ENCODE results near the gene TMEM213.

Gene TMEM213, protein sequence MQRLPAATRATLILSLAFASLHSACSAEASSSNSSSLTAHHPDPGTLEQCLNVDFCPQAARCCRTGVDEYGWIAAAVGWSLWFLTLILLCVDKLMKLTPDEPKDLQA

DNA sequence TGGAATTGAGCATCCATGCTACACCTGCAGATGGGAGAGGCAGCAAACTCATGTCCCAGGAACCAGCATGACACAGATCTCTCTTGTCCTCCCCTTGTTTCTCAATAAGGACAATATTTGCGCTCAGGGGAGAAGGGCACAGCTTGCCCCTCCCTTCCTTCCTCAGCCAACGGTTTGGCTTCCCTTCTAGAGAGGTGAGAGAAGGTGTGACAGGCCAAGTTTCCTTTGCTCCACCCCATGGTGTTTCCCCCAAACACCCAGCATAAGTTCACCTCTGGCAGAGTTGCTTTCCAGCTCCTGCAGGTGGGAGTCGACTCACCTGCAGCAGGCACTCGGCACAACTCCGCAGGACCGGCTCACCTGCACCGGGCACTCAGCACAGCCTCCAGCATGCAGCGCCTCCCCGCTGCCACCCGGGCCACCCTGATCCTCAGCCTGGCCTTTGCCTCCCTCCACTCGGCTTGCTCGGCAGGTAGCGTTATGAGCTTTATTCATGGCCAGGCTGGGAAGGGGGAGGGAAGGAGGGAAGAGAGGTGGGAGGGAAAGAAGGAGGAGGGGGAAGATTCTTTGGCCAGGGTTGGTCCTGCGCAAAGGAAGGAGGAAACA, at the start of gene TMEM213, which contains the start of gene ATP6V0A4:
Gene TMEM213, plus strand, starts transcription at position 280 of the 606 bp plus-strand sequence. Its CDS starts 111 bp downstream, at position 391.
Gene ATP6V0A4, minus strand, starts transcription at position 482 of the 606 bp plus-strand sequence. CDS start 26,949 bp downstream, outside the sequence.
- no peak for DNase-seq (ENCODE audit: low read depth)

DNA sequence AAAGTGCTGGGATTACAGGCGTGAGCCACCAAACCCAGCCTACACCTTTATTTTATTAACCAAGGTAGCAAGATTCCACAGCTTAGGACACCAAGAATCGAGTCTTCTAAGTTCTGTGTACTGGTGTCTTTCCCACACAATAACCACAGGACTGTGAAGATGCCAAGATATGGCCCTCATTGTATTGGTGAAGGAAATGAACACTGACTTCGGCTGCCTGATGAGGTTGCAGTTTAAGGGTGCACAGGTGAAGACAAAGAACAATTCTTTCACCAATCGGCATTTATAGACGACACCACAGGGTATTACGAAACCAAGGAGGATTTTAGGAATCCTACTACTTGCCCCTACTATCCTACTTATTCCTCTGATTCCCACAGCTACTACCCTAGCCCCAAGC, 49.1 kb upstream of the TMEM213 start:
- DNase-seq (ENCODE audit: low read depth) = no peak

DNA sequence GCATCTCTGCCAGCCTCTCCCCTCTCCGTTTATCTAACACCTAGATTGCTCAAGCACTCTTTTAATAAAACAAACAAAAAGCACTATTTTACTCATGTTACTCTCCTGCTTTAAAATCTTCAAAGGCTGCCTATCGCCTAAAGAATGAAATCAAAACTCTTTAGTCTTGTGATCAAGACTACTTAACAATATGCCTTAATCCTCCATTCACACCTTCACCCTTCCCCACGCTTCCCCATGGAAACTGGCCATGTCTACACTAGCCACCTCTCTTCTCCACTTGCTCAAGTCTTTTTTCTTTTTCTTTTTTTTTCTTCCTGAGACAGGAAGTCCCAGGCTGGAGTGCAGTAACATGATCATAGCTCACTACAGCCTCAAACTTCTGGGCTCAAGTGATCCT, 47.8 kb upstream of the TMEM213 start:
- no peak for DNase-seq (ENCODE audit: low read depth)

DNA sequence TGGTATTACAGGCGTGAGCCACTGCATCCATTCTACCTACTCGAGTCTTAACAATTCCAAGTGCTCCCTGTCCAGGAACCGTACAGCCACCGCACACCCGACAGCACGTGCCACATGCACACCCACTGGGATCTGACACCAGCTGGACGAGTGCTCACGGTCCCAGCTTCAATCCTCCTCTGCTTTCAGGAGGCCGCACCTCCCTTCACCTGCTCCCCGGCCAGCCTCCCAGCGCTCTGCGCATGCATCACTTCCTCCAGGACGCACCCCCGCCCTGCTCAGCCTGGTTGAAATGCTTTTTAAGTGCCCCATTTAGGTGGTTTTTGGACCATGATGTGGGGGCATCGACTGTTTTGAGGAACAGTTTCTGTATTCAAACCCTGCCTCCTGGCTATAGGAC, 47.3 kb upstream of the TMEM213 start:
- no peak for DNase-seq (ENCODE audit: low read depth)

DNA sequence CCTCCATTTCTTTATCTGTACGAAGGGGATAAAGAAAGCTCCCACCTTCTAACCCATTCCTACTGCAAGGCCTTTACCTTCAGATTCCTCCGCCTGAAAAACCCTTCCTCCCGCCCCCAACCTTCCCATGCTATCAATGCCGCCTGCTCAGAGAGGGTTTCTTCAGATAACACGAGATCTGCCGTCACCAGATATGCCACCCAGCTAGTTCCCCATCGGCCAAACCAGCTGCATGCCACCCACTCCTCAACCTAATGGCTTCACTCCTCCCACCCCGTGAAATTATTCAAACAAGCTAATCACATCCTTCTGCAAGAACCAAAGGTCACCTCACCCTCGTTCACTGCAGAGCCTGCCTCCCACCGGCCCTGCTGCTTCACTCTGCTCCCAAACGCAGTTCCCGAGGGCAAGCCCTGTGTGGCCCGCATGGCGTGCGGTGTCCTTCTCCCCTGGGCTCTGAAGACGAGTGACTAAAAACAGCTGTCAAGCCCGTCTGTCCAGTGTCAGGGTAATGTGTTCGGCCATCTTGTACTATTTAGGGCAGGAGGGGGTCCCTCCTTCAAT, 46.8 kb upstream of the TMEM213 start:
- DNase-seq (ENCODE audit: low read depth) = no peak

DNA sequence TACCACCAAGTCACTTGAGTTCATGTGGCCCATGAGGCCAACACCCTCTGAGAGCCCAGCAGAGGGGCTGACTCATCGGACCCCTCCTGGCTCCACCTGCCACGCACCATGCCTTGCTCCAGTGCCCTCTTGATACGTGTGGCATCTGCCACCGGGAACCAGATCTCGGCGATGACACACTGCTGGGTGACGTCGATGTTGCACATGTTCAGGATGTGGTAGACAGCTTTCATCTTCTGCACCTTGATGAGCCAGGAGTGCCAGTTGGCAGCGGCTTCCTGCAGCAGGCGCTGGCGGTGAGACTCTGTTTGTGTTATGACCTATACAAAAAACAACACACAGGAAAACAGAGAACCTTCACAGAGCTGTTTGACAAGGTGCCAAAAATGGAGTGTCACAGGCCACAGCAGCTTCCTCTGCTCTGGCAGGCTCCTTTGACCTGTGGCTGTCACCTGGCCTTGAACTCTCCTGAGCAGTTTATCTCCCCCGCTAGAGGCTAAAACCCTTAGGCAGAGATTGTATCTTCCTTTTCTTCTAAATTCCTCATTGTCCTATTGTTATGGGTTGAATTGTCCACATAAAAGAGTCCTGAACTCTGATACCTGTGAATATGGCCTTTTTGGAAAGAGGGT, 45.2 kb upstream of the TMEM213 start:
- DNase-seq (ENCODE audit: low read depth) = peak; percentile 88

DNA sequence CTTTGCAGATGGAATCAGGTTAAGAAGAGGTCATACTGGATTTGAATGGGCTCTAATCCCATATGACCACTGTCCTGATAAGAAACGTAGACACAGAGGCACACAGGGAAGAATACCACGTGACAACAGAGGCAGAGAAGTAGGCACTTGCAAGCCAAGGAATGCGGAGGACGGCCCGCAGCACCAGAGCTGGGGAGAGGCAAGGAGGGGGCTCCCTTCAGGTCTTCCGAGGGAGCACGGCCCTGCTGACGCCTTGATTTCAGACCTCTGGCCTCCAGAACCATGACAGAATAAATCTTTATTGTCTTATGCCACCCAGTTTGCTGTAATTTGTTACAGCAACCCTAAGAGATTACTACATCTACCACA, 44.7 kb upstream of the TMEM213 start:
- DNase-seq (ENCODE audit: low read depth) = no peak

DNA sequence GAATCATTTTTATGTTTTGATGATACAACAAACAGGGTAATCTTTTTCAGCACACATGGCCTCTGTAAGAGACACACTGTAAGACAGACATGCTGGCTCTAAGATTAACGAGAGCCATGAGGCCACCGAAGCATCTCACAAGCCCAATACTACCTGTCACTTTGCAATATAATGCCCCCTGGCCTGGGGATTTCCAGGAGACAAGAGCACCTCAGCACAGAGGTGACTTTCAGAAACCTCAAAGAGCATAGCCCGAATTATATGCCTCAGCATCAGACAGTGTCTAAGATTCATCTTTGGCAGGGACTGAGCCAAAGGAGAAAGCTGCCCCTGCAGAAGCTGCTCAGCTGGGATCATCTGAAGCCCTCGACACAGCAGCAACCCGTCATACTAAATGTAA, 44.2 kb upstream of the TMEM213 start:
- no peak for DNase-seq (ENCODE audit: low read depth)

DNA sequence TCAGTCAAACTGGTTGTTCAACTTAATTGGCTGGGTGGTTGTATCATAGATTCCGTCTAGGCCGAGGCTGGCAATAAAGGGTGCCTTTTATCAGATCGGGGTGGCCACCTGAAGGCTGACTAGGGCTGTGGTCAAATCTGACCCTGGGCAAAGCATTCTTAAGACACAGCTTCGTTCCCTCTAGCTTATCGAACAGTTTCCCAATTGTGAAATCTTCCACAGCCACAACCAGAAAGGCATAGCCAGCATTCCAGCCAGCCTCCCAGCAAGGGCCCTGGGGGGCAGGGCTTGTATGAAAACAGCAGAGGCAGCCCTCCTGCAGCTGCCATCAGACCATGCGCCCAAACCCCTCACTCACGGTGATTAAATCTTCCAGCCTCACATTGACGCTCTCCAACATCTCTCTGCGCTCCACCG, 42.5 kb upstream of the TMEM213 start:
- no peak for DNase-seq (ENCODE audit: low read depth)

DNA sequence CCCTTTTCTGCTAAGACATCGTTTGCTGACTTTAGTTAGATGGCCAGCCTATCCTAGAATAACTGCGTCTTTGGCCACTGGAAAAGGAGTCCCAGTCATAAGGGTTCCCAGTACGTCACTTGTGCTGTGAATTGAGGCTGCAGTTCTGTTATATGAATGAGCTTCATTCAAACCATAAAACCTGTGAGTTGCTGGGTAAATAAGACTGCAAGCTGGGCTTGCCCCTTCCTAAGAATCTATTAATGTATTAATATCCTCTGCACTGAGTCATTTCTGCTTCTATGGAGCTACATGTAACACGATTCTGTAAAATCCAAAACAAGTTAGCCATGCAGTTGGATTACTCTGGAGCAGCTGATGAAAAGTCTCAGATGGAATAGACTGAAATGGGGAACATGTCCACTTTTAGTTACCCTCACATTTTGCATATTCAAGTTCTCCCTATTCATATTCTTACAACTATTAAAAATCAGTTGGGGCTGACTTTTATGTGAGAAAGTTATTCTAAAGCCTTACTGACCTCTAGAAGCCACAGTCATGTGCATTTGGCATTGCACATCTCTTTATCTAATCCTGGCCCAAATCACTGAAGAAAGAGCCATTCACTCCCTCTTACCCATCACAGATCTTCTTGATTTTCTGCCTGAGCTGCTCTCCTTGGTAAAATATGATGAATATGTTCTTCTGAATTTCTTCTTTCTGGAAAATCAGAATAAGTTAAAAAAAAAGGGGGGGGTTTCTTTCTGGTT, 41.8 kb upstream of the TMEM213 start:
- DNase-seq (ENCODE audit: low read depth) = no peak

DNA sequence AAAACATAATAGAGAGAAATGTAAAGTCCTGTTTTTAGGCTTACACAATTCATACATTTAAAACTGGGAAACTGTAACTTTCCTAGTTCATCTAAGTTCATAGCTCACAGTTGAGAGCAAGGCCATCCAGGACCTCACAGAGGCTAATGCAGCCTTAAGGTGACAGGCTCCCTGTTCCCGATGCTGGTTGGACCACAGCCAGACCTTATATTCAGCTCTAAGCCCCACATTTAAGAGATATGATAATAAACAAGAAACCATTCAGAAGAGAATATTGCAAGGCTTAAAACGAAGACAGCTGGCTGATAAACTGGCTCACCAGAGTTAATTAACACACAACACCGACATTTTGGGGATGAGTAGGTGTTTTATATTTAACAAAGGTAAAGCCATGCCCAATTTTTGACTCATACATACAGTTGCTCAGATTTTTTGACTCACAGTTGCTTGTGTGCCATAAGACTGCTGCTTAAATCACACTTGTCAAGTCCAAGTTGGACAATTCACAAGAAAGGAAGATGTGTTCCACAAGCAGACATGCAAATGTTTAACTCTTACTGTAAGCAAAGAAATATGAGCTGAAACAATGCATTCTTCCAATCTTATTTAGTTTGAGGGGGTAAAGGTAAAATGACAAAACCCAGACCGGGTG, 41.1 kb upstream of the TMEM213 start:
- DNase-seq (ENCODE audit: low read depth) = no peak

DNA sequence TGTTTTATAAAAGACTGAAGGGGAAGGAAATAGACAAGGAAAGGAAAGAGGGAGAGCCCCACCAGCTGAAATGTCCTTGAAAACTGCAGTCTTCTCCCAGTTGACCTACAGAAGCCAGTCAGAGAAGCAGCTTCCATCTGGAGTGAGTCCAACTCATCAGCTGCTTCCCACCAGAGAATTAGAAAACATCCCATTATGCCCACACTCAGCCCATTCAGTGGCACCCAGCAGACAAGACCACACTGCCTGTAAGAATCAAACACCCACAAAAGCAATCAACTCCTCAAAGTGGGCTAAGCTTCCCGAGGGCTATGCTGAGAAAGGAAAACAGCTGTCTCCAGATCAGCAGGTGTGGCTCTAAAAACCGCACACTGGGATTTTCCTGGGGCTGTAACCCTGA, 29.6 kb upstream of the TMEM213 start:
- no peak for DNase-seq (ENCODE audit: low read depth)

DNA sequence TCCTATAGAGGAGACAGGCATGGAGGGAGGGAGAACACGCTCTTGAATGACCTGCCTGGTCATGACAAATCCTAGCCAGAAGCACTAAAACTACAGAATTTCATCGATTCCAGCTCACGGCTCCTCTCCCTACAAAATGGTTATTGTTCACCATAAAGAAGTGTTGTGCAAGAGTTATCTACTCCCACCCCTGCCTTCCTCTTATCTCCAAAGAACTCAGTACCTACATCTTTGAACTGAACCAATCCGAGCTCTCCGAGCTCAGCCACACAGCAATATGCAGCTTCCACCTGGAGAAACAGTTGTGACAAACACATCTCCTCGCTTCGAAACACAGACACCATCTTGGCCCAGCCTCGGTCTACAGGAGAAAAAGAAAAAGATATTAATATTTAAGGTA, 26.9 kb upstream of the TMEM213 start:
- no peak for DNase-seq (ENCODE audit: low read depth)

DNA sequence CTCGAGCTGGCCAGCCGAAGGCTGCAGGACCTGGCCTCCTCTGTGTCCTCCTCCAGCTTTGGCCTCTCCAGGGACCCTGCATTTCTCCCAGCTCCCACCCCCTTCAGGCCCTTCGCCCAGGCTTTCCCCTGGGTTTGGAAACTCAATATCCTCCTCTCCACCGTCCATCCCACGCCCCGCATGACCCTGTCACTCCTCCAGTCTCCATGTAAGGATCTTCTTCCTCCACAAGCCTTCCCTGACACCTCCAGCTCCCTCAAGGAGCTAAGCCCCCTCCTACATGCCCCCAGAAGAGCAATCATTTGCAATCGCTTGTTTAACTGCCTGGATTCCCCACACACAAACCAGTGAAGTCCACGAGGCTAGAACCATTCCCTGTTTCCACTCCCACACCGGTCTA, 24.6 kb upstream of the TMEM213 start:
- DNase-seq (ENCODE audit: low read depth) = no peak

DNA sequence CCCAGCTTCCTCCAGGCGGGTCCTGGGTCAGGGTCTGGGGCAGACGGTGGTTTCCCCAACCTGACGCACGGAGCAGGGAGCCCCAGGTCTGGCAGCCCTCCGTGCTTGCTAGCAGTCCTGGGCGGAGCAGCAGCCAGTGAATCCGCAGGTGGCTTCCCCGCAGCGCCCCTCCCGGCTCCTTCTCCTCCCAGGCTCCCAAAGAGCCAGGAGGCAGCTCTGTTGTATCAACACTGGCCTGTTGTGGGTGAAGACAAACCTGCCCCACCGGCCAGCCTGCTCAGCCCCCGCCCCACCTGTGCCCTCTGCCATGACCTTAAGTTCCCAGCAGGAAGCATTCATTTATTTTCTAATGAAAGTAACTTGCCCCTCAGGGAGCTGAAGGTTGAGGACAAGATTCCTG, 24.0 kb upstream of the TMEM213 start:
- DNase-seq (ENCODE audit: low read depth) = no peak

DNA sequence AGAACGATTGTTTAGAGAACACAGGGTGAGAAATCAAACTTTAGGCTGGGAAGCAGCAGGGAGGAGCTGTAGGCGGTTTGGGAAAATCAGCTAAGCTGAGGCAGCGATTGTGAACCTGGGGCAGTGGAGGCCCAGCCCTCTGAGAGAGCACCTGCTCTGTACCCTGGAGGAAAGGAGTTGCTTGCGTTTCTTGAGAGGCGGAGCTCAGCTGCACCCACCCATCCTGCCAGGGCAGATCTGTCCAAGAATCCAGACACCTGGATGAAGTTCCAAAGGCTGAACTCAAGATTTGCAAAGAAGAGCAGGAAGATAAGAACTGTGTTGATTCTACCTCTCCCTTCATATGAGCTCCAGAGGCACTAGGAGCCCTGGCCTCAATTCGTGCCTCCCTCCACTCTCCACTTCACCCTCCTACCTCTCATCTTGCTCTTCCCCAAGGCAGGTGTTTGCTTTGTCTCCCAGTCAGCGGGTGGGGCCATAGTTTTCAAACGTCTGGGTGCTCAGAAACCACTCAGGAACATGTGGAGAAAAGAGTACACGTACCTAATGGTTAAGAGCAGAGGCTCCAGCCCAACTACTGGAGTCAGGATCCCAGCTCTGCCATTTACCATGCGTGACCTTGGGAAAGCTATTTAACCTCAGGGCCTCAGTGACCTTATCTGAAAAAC, 21.5 kb upstream of the TMEM213 start:
- DNase-seq (ENCODE audit: low read depth) = no peak

DNA sequence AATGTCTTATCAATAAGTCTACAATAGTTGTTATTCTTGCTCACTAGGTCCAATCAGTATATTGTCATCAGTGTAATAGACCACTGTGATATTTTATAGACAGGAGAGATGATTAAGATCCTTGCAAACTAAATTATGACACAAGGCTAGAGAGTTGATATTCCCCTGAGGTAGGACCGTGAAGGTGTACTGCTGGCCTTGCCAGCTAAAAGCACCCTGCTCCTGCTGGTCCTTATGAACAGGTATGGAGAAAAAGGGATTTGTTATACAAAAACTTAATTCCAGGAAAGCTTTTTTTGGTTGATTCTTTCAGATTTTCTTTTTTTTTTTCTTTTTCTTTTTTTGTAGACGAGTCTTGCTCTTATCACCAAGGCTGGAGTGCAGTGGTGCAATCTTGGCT, 16.8 kb upstream of the TMEM213 start:
- no peak for DNase-seq (ENCODE audit: low read depth)

DNA sequence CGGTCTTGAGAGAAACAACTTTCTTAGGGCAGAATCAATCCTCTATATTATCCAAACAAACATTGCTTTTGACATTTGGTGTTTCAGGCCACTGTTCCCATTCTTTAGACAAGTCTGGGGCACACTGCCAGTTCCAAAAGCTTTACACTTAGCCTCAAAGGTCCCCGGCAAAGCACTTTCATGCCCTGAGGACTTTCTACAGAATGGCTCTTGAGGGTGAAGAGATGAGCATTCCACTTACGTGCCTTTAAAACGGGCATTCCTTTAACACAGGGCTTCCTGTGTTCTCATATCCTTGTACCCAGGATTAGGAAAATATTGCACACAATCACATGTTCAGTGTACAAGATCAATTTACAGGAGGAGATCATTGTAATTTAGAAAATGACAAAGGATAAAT, 13.1 kb upstream of the TMEM213 start:
- DNase-seq (ENCODE audit: low read depth) = no peak

DNA sequence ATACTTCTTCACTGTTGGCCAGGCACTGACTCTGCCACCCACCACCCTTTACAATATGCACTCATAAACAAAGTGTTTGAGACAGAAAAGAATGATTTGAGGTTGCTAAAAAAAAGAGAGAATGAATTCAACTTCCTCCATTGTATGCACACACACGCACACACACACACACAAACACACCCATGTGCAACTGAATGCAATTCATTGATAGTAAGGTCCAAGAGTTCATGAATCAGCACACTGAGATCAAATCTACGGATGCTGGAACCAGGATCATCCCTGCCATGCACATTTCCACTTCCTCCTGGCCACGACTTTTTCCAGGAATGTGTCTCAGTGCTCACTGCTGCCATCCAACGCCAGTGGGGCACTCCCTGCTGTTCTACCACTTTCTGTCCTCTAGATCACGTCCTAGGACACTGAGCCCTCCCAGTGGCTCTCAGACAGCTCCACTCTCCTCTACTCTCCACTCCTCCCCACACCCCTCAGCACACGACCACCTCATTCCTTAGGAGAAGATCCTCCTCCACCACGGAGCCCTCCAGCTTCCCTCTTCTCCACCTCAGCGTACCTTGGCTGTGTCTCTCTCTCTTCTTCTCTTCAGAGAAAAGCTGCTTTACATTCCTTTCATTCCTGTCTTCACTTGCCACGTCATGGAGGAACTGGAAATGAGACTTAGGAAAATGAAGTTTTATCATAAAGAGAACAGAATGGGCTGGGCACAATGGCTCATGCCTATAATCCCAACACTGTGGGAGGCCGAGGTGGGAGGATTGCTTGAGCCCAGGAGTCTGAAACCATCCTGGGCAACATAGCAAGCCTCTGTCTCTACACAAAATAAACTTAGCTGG, 12.0 kb upstream of the TMEM213 start:
- DNase-seq (ENCODE audit: low read depth) = no peak

DNA sequence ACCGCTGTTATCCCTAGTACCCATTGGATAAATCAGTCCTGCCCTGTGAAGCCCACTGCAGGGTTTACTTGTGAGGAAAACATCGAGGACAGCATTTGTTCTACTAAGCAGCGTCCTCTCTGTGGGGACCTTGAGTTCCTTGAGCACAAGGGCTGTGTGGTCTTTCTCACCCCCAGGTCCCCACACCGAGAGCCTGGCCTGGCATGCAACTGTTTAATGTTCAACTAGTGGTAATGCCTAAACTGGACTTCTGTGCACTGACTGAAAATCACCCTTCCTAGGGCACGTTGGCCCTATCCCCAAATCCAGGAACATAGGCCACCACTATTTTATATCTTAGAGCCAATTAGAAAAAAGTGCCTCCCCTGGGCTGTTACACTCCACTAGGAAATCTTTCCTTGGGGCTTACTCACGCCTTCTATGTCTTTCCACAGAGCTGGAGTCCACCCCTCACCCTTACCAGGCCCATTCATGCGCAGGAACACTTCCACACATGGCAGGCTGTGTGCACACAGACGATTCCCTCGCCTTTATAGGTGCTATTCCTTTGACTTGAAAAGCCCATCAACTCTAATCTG, 1.7 kb upstream of the TMEM213 start:
- DNase-seq (ENCODE audit: low read depth) = no peak
